Liver (tissue), 3 donors: ENCODE measurements around the gene TBL2.
"Not testable (repeated sequence)": the region's sequence is repeated elsewhere in the genome, so short reads cannot be mapped to it uniquely, and the experiment has no call there.

Source experiments
- EGR1 ChIP-seq, 2 donors: IDR thresholded peaks; 2 replicates each; pipeline ENCODE4 v1.6.1; 2016 to 2018; ENCODE audit warnings: antibody characterized with exemption in 2 of 2, low read depth in 2 of 2
- GABPA ChIP-seq, 2 donors: IDR thresholded peaks in 1 of 2; conservative IDR thresholded peaks in 1 of 2; 2 replicates each; pipeline ENCODE4 v1.6.1; 2016; ENCODE audit warnings: antibody characterized with exemption in 2 of 2, mild to moderate bottlenecking in 1 of 2, moderate library complexity in 1 of 2
- HNF4G ChIP-seq: IDR thresholded peaks from 2 replicates; pipeline ENCODE4 v1.6.1; 2016; ENCODE audit warnings: antibody characterized with exemption
- RAD21 ChIP-seq, 2 donors: IDR thresholded peaks; 2 replicates each; pipeline ENCODE4 v1.6.1; 2016; ENCODE audit warnings: antibody characterized with exemption in 2 of 2, mild to moderate bottlenecking in 2 of 2
- SP1 ChIP-seq: IDR thresholded peaks from 2 replicates; pipeline ENCODE4 v1.6.1; 2018; ENCODE audit warnings: antibody characterized with exemption, mild to moderate bottlenecking
- YY1 ChIP-seq: IDR thresholded peaks from 2 replicates; pipeline ENCODE4 v1.6.1; 2016; ENCODE audit warnings: antibody characterized with exemption, mild to moderate bottlenecking
- TF ChIP-seq, protein P1 (sequence below): fragments of 150-350 bp; IDR thresholded peaks from 2 replicates; pipeline ENCODE4 v1.5.1; 2017; ENCODE audit warnings: improper control_type of control experiment, low read depth, low read length; ENCODE audit not compliant: missing input control
- TF ChIP-seq, protein P2 (sequence below): IDR thresholded peaks from 2 replicates; pipeline ENCODE4 v1.6.1; 2016; ENCODE audit warnings: antibody characterized with exemption, mild to moderate bottlenecking
- TF ChIP-seq, protein P3 (sequence below): IDR thresholded peaks from 2 replicates; pipeline ENCODE4 v1.6.1; 2016; ENCODE audit warnings: antibody characterized with exemption
- TF ChIP-seq, protein P4 (sequence below): IDR thresholded peaks from 2 replicates; pipeline ENCODE4 v1.6.1; 2016; ENCODE audit warnings: antibody characterized with exemption
- donor health status: healthy.
- donor health status: healthy.

DNA sequence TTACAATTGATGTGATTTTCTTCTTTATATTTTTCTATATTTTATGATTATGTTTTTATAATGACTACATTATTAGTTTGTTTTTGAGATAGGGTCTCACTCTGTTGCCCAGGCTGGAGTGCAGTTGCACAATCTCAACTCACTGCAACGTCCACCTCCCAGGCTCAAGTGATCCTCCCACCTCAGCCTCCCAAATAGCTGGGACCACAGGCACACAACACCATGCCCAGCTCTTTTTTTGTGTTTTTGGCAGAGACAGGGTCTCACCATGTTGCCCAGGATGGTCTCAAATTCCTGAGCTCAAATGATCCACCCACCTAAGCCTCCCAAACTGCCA is 52.3 kb downstream of the TBL2 start:
- TF ChIP-seq, protein P1, sequence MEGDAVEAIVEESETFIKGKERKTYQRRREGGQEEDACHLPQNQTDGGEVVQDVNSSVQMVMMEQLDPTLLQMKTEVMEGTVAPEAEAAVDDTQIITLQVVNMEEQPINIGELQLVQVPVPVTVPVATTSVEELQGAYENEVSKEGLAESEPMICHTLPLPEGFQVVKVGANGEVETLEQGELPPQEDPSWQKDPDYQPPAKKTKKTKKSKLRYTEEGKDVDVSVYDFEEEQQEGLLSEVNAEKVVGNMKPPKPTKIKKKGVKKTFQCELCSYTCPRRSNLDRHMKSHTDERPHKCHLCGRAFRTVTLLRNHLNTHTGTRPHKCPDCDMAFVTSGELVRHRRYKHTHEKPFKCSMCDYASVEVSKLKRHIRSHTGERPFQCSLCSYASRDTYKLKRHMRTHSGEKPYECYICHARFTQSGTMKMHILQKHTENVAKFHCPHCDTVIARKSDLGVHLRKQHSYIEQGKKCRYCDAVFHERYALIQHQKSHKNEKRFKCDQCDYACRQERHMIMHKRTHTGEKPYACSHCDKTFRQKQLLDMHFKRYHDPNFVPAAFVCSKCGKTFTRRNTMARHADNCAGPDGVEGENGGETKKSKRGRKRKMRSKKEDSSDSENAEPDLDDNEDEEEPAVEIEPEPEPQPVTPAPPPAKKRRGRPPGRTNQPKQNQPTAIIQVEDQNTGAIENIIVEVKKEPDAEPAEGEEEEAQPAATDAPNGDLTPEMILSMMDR, result not testable (repeated sequence)
- TF ChIP-seq, protein P2, sequence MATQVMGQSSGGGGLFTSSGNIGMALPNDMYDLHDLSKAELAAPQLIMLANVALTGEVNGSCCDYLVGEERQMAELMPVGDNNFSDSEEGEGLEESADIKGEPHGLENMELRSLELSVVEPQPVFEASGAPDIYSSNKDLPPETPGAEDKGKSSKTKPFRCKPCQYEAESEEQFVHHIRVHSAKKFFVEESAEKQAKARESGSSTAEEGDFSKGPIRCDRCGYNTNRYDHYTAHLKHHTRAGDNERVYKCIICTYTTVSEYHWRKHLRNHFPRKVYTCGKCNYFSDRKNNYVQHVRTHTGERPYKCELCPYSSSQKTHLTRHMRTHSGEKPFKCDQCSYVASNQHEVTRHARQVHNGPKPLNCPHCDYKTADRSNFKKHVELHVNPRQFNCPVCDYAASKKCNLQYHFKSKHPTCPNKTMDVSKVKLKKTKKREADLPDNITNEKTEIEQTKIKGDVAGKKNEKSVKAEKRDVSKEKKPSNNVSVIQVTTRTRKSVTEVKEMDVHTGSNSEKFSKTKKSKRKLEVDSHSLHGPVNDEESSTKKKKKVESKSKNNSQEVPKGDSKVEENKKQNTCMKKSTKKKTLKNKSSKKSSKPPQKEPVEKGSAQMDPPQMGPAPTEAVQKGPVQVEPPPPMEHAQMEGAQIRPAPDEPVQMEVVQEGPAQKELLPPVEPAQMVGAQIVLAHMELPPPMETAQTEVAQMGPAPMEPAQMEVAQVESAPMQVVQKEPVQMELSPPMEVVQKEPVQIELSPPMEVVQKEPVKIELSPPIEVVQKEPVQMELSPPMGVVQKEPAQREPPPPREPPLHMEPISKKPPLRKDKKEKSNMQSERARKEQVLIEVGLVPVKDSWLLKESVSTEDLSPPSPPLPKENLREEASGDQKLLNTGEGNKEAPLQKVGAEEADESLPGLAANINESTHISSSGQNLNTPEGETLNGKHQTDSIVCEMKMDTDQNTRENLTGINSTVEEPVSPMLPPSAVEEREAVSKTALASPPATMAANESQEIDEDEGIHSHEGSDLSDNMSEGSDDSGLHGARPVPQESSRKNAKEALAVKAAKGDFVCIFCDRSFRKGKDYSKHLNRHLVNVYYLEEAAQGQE, result not testable (repeated sequence)
- TF ChIP-seq SP1; EGR1 (IDR thresholded peaks at IDR 0.05; ENCODE audit: low read depth in 2 of 2); YY1; GABPA (IDR thresholded peaks at IDR 0.05 in 1 of 2, conservative IDR thresholded peaks at IDR 0.05 in 1 of 2); RAD21 (IDR thresholded peaks at IDR 0.05); HNF4G: not testable (repeated sequence)
- TF ChIP-seq, protein P3, sequence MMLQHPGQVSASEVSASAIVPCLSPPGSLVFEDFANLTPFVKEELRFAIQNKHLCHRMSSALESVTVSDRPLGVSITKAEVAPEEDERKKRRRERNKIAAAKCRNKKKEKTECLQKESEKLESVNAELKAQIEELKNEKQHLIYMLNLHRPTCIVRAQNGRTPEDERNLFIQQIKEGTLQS, result not testable (repeated sequence)
- TF ChIP-seq, protein P4, sequence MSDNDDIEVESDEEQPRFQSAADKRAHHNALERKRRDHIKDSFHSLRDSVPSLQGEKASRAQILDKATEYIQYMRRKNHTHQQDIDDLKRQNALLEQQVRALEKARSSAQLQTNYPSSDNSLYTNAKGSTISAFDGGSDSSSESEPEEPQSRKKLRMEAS, result not testable (repeated sequence)
